SK-N-SH (cell line): ENCODE results near the gene FAM117B.

Source experiments
- EP300 ChIP-seq, 2 experiments: IDR thresholded peaks; 2 replicates each; pipeline versions ENCODE4 v1.4.0 to v1.6.1; 2012; ENCODE audit warnings: borderline replicate concordance in 1 of 2, low read depth in 1 of 2, low read length in 1 of 2
- FOXM1 ChIP-seq: IDR thresholded peaks from 2 replicates; pipeline ENCODE4 v1.4.0; 2012; ENCODE audit warnings: low read depth, mild to moderate bottlenecking
- POLR2AphosphoS5 ChIP-seq: IDR thresholded peaks from 2 replicates; pipeline ENCODE4 v1.6.1; 2012; ENCODE audit warnings: low read depth, low read length
- TF ChIP-seq, protein P1 (sequence below): IDR thresholded peaks from 2 replicates; pipeline ENCODE4 v1.6.1; 2012; ENCODE audit warnings: mild to moderate bottlenecking, low read depth, low read length, moderate library complexity
- TF ChIP-seq, protein P2 (sequence below): fragments of 200-600 bp; sonication (generic); IDR thresholded peaks from 2 replicates; pipeline ENCODE4 v1.6.1; 2017; ENCODE audit warnings: antibody characterized with exemption, mild to moderate bottlenecking, moderate library complexity
- TF ChIP-seq, protein P3 (sequence below): IDR thresholded peaks from 2 replicates; pipeline ENCODE4 v1.4.0; 2012; ENCODE audit warnings: low read depth
- TF ChIP-seq, protein P4 (sequence below): IDR thresholded peaks from 2 replicates; pipeline ENCODE4 v1.4.0; 2012; ENCODE audit warnings: low read depth, borderline replicate concordance

DNA sequence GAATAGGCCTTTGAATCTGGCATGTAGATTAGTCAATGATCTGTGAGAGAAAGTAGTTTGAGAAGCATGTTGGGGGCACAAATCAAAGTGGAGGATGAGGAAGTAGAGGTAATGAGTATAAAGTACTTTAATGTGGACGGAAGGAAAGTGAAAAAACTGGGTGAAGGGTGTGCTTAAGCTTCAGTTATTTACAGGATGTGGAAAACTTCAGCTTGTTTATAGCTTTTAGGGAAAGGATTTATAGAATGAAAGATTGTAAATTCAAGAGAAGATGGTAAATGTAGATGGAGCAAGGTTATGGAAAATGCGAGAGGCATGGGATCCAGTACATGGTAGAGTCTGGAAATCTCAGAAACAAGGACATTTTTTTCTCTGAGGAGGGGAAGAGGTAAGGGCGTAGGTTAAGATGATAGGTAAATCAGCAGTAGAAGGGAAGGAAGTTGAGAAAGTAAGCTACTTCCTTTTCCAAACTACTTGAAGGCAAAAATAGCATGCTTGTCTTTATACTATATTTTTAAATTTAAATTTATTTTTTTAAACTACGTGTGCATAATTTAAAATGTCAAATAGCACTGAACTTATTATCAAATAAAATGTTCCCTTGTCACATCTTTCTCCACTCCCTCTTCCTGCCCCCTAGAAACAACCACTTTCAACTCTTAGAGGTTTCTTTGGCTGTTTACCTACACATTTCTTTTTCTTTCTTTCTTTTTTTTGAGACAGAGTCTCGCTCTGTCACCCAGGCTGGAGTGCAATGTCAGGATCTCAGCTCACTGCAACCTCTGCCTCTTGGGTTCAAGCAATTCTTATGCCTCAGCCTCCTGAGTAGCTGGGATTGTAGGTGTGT lies 8.5 kb downstream of the FAM117B start:
- no peak for TF ChIP-seq FOXM1
- TF ChIP-seq, protein P1, sequence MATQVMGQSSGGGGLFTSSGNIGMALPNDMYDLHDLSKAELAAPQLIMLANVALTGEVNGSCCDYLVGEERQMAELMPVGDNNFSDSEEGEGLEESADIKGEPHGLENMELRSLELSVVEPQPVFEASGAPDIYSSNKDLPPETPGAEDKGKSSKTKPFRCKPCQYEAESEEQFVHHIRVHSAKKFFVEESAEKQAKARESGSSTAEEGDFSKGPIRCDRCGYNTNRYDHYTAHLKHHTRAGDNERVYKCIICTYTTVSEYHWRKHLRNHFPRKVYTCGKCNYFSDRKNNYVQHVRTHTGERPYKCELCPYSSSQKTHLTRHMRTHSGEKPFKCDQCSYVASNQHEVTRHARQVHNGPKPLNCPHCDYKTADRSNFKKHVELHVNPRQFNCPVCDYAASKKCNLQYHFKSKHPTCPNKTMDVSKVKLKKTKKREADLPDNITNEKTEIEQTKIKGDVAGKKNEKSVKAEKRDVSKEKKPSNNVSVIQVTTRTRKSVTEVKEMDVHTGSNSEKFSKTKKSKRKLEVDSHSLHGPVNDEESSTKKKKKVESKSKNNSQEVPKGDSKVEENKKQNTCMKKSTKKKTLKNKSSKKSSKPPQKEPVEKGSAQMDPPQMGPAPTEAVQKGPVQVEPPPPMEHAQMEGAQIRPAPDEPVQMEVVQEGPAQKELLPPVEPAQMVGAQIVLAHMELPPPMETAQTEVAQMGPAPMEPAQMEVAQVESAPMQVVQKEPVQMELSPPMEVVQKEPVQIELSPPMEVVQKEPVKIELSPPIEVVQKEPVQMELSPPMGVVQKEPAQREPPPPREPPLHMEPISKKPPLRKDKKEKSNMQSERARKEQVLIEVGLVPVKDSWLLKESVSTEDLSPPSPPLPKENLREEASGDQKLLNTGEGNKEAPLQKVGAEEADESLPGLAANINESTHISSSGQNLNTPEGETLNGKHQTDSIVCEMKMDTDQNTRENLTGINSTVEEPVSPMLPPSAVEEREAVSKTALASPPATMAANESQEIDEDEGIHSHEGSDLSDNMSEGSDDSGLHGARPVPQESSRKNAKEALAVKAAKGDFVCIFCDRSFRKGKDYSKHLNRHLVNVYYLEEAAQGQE: no peak
- TF ChIP-seq, protein P2, sequence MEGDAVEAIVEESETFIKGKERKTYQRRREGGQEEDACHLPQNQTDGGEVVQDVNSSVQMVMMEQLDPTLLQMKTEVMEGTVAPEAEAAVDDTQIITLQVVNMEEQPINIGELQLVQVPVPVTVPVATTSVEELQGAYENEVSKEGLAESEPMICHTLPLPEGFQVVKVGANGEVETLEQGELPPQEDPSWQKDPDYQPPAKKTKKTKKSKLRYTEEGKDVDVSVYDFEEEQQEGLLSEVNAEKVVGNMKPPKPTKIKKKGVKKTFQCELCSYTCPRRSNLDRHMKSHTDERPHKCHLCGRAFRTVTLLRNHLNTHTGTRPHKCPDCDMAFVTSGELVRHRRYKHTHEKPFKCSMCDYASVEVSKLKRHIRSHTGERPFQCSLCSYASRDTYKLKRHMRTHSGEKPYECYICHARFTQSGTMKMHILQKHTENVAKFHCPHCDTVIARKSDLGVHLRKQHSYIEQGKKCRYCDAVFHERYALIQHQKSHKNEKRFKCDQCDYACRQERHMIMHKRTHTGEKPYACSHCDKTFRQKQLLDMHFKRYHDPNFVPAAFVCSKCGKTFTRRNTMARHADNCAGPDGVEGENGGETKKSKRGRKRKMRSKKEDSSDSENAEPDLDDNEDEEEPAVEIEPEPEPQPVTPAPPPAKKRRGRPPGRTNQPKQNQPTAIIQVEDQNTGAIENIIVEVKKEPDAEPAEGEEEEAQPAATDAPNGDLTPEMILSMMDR: no peak
- TF ChIP-seq EP300 (IDR thresholded peaks at IDR 0.05; ENCODE audit: borderline replicate concordance in 1 of 2, low read depth in 1 of 2, low read length in 1 of 2): no peak
- TF ChIP-seq, protein P3, sequence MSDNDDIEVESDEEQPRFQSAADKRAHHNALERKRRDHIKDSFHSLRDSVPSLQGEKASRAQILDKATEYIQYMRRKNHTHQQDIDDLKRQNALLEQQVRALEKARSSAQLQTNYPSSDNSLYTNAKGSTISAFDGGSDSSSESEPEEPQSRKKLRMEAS: no peak
- no peak for TF ChIP-seq POLR2AphosphoS5
- TF ChIP-seq, protein P4, sequence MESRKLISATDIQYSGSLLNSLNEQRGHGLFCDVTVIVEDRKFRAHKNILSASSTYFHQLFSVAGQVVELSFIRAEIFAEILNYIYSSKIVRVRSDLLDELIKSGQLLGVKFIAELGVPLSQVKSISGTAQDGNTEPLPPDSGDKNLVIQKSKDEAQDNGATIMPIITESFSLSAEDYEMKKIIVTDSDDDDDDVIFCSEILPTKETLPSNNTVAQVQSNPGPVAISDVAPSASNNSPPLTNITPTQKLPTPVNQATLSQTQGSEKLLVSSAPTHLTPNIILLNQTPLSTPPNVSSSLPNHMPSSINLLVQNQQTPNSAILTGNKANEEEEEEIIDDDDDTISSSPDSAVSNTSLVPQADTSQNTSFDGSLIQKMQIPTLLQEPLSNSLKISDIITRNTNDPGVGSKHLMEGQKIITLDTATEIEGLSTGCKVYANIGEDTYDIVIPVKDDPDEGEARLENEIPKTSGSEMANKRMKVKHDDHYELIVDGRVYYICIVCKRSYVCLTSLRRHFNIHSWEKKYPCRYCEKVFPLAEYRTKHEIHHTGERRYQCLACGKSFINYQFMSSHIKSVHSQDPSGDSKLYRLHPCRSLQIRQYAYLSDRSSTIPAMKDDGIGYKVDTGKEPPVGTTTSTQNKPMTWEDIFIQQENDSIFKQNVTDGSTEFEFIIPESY: no peak
